Regular cardiac myocyte (primary cell): ENCODE measurements around the gene BTLA. TPM values are rescaled to one million over a fixed set of nuclear protein-coding genes. Genes with fewer than 3 reads are reported as not detected.

Source experiments
- total RNA-seq: library from RNA; depleted of rRNA; stranded (reverse); fragments of >200 nt; gene quantifications from 2 replicates; pipeline ENCODE4 v1.2.3, GENCODE V29; 2014

BTLA gene
- total RNA-seq, result 0.56 TPM in 1 of 2 replicates, not detected in the other

GRCh38 chr3:112498914-112499711 lies at the start of gene BTLA:
Gene BTLA (minus strand): TSS chr3:112499472. CDS start chr3:112499358, 114 bp downstream.

Other genes starting within 250 kb of the BTLA start
- gene SLC9C1, start 205.3 kb downstream of the BTLA start, total RNA-seq, result 0.56 and 0.77 TPM in 2 replicates
- gene CD200, start 166.3 kb downstream of the BTLA start, total RNA-seq, result 24.7 and 25.1 TPM in 2 replicates
- gene ATG3, start 62.5 kb upstream of the BTLA start, total RNA-seq, result 92.7 and 143 TPM in 2 replicates
- gene SLC35A5, start 62.6 kb upstream of the BTLA start, total RNA-seq, result 27.4 and 31.3 TPM in 2 replicates
- gene CCDC80, start 141.7 kb upstream of the BTLA start, total RNA-seq, result 526 and 1,085 TPM in 2 replicates